Astrocyte (in vitro differentiated cells and primary cell): ENCODE results near the gene CSKMT. TPM values are rescaled to one million over a fixed set of nuclear protein-coding genes. Genes with fewer than 3 reads are reported as not detected.

Experiments used
- DNase-seq: peaks from one replicate; pipeline ENCODE4 v3.0.0-alpha.2; 2010; ENCODE audit warnings: low read depth
- FAIRE-seq: peaks from 2 replicates; lab custom pipeline; 2011; peaks lifted over from hg19 to GRCh38; lab: Jason Lieb, UNC
- H2AFZ ChIP-seq: 2 replicates; pipeline ENCODE4 v1.6.0; 2012; ENCODE audit warnings: low read depth, low read length, inconsistent platforms
- H3K27ac ChIP-seq: 2 replicates; pipeline ENCODE4 v1.5.1; 2011; ENCODE audit warnings: low read depth, low read length, inconsistent platforms
- H3K27me3 ChIP-seq: 2 replicates; pipeline ENCODE4 v1.6.0; 2011; ENCODE audit warnings: low read length, inconsistent platforms; ENCODE audit not compliant: insufficient read depth
- H3K36me3 ChIP-seq: 2 replicates; pipeline ENCODE4 v1.5.1; 2011; ENCODE audit warnings: low read length, inconsistent platforms; ENCODE audit not compliant: insufficient read depth
- H3K4me1 ChIP-seq: 2 replicates; pipeline ENCODE4 v1.5.1; 2011; ENCODE audit warnings: low read length, inconsistent platforms; ENCODE audit not compliant: insufficient read depth
- H3K4me2 ChIP-seq: 2 replicates; pipeline ENCODE4 v1.6.0; 2012; ENCODE audit warnings: low read length, inconsistent platforms
- H3K4me3 ChIP-seq: 2 replicates; pipeline ENCODE4 v1.5.1; 2011; ENCODE audit warnings: low read depth, mild to moderate bottlenecking, low read length, inconsistent platforms; ENCODE audit not compliant: insufficient read depth
- H3K79me2 ChIP-seq: 2 replicates; pipeline ENCODE4 v1.6.0; 2012; ENCODE audit warnings: mild to moderate bottlenecking, low read length, inconsistent platforms; ENCODE audit not compliant: insufficient read depth
- H3K9ac ChIP-seq: 2 replicates; pipeline ENCODE4 v1.6.0; 2012; ENCODE audit warnings: mild to moderate bottlenecking, low read length, inconsistent platforms
- H3K9me3 ChIP-seq: 2 replicates; pipeline ENCODE4 v1.5.1; 2012; ENCODE audit warnings: low read depth, mild to moderate bottlenecking, low read length, inconsistent platforms; ENCODE audit not compliant: insufficient read depth
- H4K20me1 ChIP-seq: 2 replicates; pipeline ENCODE4 v1.6.0; 2012; ENCODE audit warnings: low read length, inconsistent platforms; ENCODE audit not compliant: insufficient read depth
- H3K27ac Mint-ChIP-seq: one replicate; pipeline ENCODE4 v1.8.0; 2021; ENCODE audit warnings: mild to moderate bottlenecking, mixed read lengths; ENCODE audit not compliant: unreplicated experiment
- H3K27me3 Mint-ChIP-seq: one replicate; pipeline ENCODE4 v1.8.0; 2021; ENCODE audit warnings: low read depth, mixed read lengths; ENCODE audit not compliant: unreplicated experiment
- H3K36me3 Mint-ChIP-seq: one replicate; pipeline ENCODE4 v1.8.0; 2021; ENCODE audit warnings: low read depth, mixed read lengths; ENCODE audit not compliant: unreplicated experiment
- H3K4me1 Mint-ChIP-seq: one replicate; pipeline ENCODE4 v1.8.0; 2021; ENCODE audit warnings: low read depth, mixed read lengths; ENCODE audit not compliant: unreplicated experiment
- H3K4me3 Mint-ChIP-seq: one replicate; pipeline ENCODE4 v1.8.0; 2021; ENCODE audit warnings: mild to moderate bottlenecking, moderate library complexity, mixed read lengths; ENCODE audit not compliant: unreplicated experiment
- H3K9me3 Mint-ChIP-seq: one replicate; pipeline ENCODE4 v1.8.0; 2021; ENCODE audit warnings: mild to moderate bottlenecking, mixed read lengths; ENCODE audit not compliant: unreplicated experiment
- EZH2 ChIP-seq: IDR thresholded peaks from 2 replicates; pipeline ENCODE4 v1.6.1; 2012; ENCODE audit warnings: mild to moderate bottlenecking, low read length, inconsistent platforms; ENCODE audit not compliant: insufficient read depth
- total RNA-seq: library from RNA; stranded (reverse); gene quantifications from 2 replicates; pipeline ENCODE4 v1.2.1, GENCODE V29; 2021
- TF ChIP-seq, protein P1 (sequence below): IDR thresholded peaks from 2 replicates; pipeline ENCODE4 v1.5.1; 2011; ENCODE audit warnings: low read depth, mild to moderate bottlenecking, inconsistent platforms, low read length, moderate library complexity; ENCODE audit not compliant: insufficient read depth

Gene CSKMT
- total RNA-seq, 1 donor from 2014 or later, result 23.3 TPM

DNA sequence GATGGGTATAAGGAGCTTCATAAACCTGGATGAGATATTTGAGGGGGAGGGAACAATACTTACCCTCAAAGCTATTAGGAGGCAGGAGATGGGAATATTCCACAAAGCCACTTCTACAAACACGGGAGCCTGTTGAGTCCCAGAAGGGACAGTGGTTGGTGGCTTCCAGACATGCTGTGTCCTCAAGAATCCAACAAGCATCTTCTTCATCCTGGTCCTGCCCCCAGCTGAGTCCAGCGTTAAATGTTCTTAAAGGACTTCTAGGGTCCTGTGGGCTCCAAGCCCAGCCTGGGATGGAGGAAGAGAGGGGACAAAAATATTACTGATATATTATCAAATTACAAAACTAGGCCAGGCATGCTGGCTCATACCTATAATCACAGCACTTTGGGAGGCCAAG, 2.3 kb downstream of the CSKMT start:
- Mint-ChIP-seq H3K27me3 (no peaks in the 10 kb centered on the region), H3K4me1 (peaks cover 15% of the 10 kb centered on the region), H3K9me3 (no peaks in the 10 kb centered on the region), H3K36me3 (peaks cover 12% of the 10 kb centered on the region), H3K4me3 (peak overlapping the region; percentile 96), H3K27ac (no peak overlapping the region)
- H4K20me1 ChIP-seq, result peaks cover 30% of the 10 kb centered on the region
- no peaks in the 10 kb centered on the region for H3K9me3 ChIP-seq
- no peak overlapping the region for H2AFZ ChIP-seq
- peak overlapping the region; percentile 97 for H3K4me2 ChIP-seq
- peaks cover 11% of the 10 kb centered on the region for H3K36me3 ChIP-seq
- no peak for DNase-seq
- H3K4me3 ChIP-seq, result no peak overlapping the region
- no peak overlapping the region for H3K27ac ChIP-seq
- peaks cover 69% of the 10 kb centered on the region for H3K79me2 ChIP-seq
- peaks cover 23% of the 10 kb centered on the region for H3K4me1 ChIP-seq
- H3K27me3 ChIP-seq, result no peaks in the 10 kb centered on the region
- TF ChIP-seq EZH2, result no peak
- TF ChIP-seq, protein P1, sequence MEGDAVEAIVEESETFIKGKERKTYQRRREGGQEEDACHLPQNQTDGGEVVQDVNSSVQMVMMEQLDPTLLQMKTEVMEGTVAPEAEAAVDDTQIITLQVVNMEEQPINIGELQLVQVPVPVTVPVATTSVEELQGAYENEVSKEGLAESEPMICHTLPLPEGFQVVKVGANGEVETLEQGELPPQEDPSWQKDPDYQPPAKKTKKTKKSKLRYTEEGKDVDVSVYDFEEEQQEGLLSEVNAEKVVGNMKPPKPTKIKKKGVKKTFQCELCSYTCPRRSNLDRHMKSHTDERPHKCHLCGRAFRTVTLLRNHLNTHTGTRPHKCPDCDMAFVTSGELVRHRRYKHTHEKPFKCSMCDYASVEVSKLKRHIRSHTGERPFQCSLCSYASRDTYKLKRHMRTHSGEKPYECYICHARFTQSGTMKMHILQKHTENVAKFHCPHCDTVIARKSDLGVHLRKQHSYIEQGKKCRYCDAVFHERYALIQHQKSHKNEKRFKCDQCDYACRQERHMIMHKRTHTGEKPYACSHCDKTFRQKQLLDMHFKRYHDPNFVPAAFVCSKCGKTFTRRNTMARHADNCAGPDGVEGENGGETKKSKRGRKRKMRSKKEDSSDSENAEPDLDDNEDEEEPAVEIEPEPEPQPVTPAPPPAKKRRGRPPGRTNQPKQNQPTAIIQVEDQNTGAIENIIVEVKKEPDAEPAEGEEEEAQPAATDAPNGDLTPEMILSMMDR, result no peak
- FAIRE-seq, result no peak
- no peak overlapping the region for H3K9ac ChIP-seq

DNA sequence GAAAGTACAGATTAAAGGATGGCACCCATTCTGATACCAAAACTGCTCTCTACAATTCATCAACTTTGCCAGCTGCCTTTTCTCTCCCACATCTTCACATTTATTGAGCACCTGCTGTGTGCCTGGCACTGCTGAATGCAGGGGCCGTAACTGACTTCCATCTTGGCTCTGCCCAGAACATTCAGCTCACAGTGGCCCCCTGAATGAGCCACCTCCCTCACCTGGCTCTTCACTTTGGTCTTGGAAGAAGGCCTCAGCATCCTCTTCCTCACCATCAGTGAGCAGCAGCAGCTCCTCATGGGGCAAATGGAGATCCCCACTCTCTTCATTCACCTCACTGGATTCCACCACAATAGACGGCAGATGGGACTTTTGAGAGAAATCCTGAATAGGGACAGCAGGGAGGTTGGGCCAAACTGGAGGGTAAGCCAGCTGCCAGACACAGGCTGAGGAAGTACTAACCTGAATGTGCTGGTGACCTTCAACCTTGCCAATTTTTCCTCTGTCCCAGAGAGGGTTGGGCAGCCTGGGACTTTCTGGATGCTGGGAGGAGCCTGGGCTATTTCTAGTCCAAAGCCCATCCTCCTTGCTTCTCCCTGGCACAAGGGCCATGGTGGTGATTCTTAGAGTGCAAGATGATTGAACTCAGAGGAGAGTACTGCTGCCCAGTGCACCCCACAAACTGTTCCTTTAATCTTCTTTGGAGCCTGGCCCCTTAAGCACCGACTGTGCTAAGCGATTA, 4.5 kb downstream of the CSKMT start:
- Histone ChIP-seq H3K4me1 (peaks cover 23% of the 10 kb centered on the region), H3K79me2 (peaks cover 69% of the 10 kb centered on the region), H2AFZ (no peak overlapping the region), H3K4me2 (peak overlapping the region; percentile 25), H3K9me3 (no peaks in the 10 kb centered on the region), H3K36me3 (peaks cover 7% of the 10 kb centered on the region), H3K9ac (no peak overlapping the region), H3K27ac (no peak overlapping the region), H3K4me3 (no peak overlapping the region), H4K20me1 (peaks cover 24% of the 10 kb centered on the region), H3K27me3 (no peaks in the 10 kb centered on the region)
- Mint-ChIP-seq H3K4me1 (peaks cover 15% of the 10 kb centered on the region), H3K36me3 (peaks cover 9% of the 10 kb centered on the region), H3K27ac (peak overlapping the region; percentile 58), H3K4me3 (peak overlapping the region; percentile 92), H3K9me3 (no peaks in the 10 kb centered on the region), H3K27me3 (no peaks in the 10 kb centered on the region)
- TF ChIP-seq, protein P1, result no peak
- no peak for TF ChIP-seq EZH2
- FAIRE-seq, result no peak
- no peak for DNase-seq

- Histone ChIP-seq H3K27me3 (no peaks in the 10 kb centered on the region), H3K4me2 (peak overlapping the region; percentile 94), H3K9ac (peak overlapping the region; percentile 88), H3K27ac (peak overlapping the region; percentile 77), H3K79me2 (peaks cover 60% of the 10 kb centered on the region), H3K4me3 (peak overlapping the region; percentile 87), H3K4me1 (peaks cover 21% of the 10 kb centered on the region), H3K9me3 (no peaks in the 10 kb centered on the region), H2AFZ (peak overlapping the region; percentile 74), H3K36me3 (peaks cover 9% of the 10 kb centered on the region), H4K20me1 (peaks cover 15% of the 10 kb centered on the region)
- Mint-ChIP-seq H3K9me3 (no peaks in the 10 kb centered on the region), H3K4me1 (peaks cover 15% of the 10 kb centered on the region), H3K4me3 (peak overlapping the region; percentile 92), H3K36me3 (peaks cover 6% of the 10 kb centered on the region), H3K27ac (peak overlapping the region; percentile 90), H3K27me3 (no peaks in the 10 kb centered on the region)
- DNase-seq (no peak), FAIRE-seq (no peak)
- TF ChIP-seq EZH2, result no peak
- TF ChIP-seq, protein P1, result no peak
Observed at GRCh38 chr11:62671236-62671607, 6.1 kb downstream of the CSKMT start.
